Thyroid gland (tissue), 4 donors: ENCODE results near the gene DUSP19.

Experiments used
- CTCF ChIP-seq, 6 experiments: fragments of 200-600 bp in 3 of 6; fragments of 450-650 bp in 3 of 6; sonication (generic) in 3 of 6; IDR thresholded peaks; one replicate each; pipeline ENCODE4 v1.5.1; 2016 to 2019; ENCODE audit warnings: antibody characterized with exemption in 6 of 6, mild to moderate bottlenecking in 2 of 6, inconsistent platforms in 1 of 6, moderate library complexity in 1 of 6
- POLR2A ChIP-seq, 2 donors: fragments of 450-650 bp; IDR thresholded peaks; one replicate each; pipeline ENCODE4 v1.6.1; 2017; ENCODE audit warnings: antibody characterized with exemption in 2 of 2, mild to moderate bottlenecking in 2 of 2, moderate library complexity in 1 of 2

DNA sequence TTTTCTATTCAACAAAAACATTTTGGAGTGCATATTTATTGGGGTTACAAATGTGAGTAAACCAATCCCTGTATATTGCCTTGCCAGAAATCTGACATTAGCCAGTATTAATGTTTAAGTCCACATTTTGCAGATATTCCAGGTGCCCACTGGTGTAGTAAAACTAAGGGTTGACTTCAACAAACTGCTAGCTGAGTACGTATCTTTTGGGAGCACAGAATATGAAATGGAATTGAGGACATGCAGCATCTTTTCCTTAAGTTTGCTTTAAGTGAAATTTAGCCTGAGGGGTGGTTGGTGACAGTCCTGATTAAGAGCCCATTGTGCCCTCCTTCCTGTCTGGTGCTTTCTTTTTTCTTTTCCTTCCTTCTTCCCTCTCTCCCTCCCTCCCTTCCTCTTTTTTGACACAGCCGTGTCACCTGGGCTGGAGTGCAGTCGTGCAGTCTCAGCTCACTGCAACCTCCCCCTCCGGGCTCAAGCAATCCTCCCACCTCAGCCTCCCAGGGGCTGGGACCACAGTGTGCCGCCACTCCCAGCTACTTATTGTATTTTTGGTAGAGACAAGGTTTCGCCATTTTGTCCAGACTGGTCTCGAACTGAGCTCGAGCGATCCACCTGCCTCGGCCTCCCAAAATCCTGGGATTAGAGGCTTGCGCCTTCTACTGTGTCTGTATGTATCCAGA lies 47.3 kb downstream of the DUSP19 start:
- TF ChIP-seq CTCF (IDR thresholded peaks at IDR 0.05) (no peak), POLR2A (IDR thresholded peaks at IDR 0.05) (no peak)
